H1 (cell line): ENCODE results near the gene AGAP1.

Experiments
- GTF2F1 ChIP-seq: IDR thresholded peaks from 2 replicates; pipeline ENCODE4 v1.6.1; 2012; ENCODE audit warnings: low read depth, low read length, improper control_type of control experiment, borderline replicate concordance
- NRF1 ChIP-seq: IDR thresholded peaks from 2 replicates; pipeline ENCODE4 v1.6.1; 2011; ENCODE audit warnings: mild to moderate bottlenecking, low read depth, low read length, improper control_type of control experiment

GRCh38 chr2:236078297-236079255 lies 584.7 kb downstream of the AGAP1 start:
- TF ChIP-seq NRF1, result no peak
- no peak for TF ChIP-seq GTF2F1
